SH-SY5Y (cell line): ENCODE results near the gene COL15A1.

Source experiments
- GATA2 ChIP-seq: IDR thresholded peaks from 2 replicates; pipeline ENCODE4 v1.6.1; 2011; ENCODE audit warnings: mild to moderate bottlenecking, low read depth, low read length
- GATA3 ChIP-seq: IDR thresholded peaks from 2 replicates; pipeline ENCODE4 v1.6.1; 2011; ENCODE audit warnings: low read depth, mild to moderate bottlenecking, low read length, moderate library complexity

- TF ChIP-seq GATA2 (no peak), GATA3 (no peak)
These were observed 30.7 kb upstream of the COL15A1 start for GRCh38 chr9:98913044-98913443.
